NOMO-1 (cell line): Measurements from ENCODE around the gene FHOD3.

Source experiments
- DNase-seq, 2 experiments: peaks; one replicate each; lab custom pipeline; 2025; ENCODE audit not compliant: unreplicated experiment in 2 of 2; lab: John Stamatoyannopoulos, UW

The FHOD3 gene

GRCh38 chr18:36643061-36643460 lies 345.5 kb downstream of the FHOD3 start:
- no peak for DNase-seq

GRCh38 chr18:36648803-36649202 lies 351.3 kb downstream of the FHOD3 start:
- DNase-seq: no peak

GRCh38 chr18:36649205-36649604 lies 351.7 kb downstream of the FHOD3 start:
- DNase-seq: no peak

GRCh38 chr18:36650266-36650665 lies 352.8 kb downstream of the FHOD3 start:
- no peak for DNase-seq

- no peak for DNase-seq
Observed at GRCh38 chr18:36650906-36651305, 353.4 kb downstream of the FHOD3 start.

GRCh38 chr18:36652503-36652902 lies 355.0 kb downstream of the FHOD3 start:
- no peak for DNase-seq

GRCh38 chr18:36653141-36653869 lies 355.8 kb downstream of the FHOD3 start:
- no peak for DNase-seq

GRCh38 chr18:36653870-36654269 lies 356.4 kb downstream of the FHOD3 start:
- no peak for DNase-seq

- DNase-seq: no peak
Observed at GRCh38 chr18:36655074-36655473, 357.6 kb downstream of the FHOD3 start.

- DNase-seq: no peak
Observed at GRCh38 chr18:36655930-36656329, 358.4 kb downstream of the FHOD3 start.

- DNase-seq: no peak
Observed at GRCh38 chr18:36658611-36659010, 361.1 kb downstream of the FHOD3 start.

- DNase-seq: no peak
Observed at GRCh38 chr18:36660311-36660710, 362.8 kb downstream of the FHOD3 start.

GRCh38 chr18:36661999-36662398 lies 364.5 kb downstream of the FHOD3 start:
- no peak for DNase-seq

GRCh38 chr18:36663312-36663711 lies 365.8 kb downstream of the FHOD3 start:
- no peak for DNase-seq

- DNase-seq: no peak
Observed at GRCh38 chr18:36665952-36666351, 368.4 kb downstream of the FHOD3 start.

GRCh38 chr18:36667811-36668210 lies 370.3 kb downstream of the FHOD3 start:
- peak in 1 of 2 experiments; percentile 61 for DNase-seq

- no peak for DNase-seq
Observed at GRCh38 chr18:36668349-36668748, 370.8 kb downstream of the FHOD3 start.

- DNase-seq: peak; percentile 62 to 92
Observed at GRCh38 chr18:36672437-36673344, 375.2 kb downstream of the FHOD3 start.

GRCh38 chr18:36673452-36673851 lies 375.9 kb downstream of the FHOD3 start:
- no peak for DNase-seq

- DNase-seq: no peak
Observed at GRCh38 chr18:36675076-36675475, 377.6 kb downstream of the FHOD3 start.

- DNase-seq: no peak
Observed at GRCh38 chr18:36675542-36675941, 378.0 kb downstream of the FHOD3 start.

GRCh38 chr18:36676629-36677028 lies 379.1 kb downstream of the FHOD3 start:
- no peak for DNase-seq
